Measurements from ENCODE around the gene IL1B. TPM values are rescaled to one million over a fixed set of nuclear protein-coding genes. Genes with fewer than 3 reads are reported as not detected.

Gene IL1B
- total RNA-seq: 100 to 1,000 TPM in 1 of 8 experiments, 10 to 100 TPM in 2, under 1 TPM in 2, not detected in 3; 0.17 to 113 (median 19.7) TPM

DNA sequence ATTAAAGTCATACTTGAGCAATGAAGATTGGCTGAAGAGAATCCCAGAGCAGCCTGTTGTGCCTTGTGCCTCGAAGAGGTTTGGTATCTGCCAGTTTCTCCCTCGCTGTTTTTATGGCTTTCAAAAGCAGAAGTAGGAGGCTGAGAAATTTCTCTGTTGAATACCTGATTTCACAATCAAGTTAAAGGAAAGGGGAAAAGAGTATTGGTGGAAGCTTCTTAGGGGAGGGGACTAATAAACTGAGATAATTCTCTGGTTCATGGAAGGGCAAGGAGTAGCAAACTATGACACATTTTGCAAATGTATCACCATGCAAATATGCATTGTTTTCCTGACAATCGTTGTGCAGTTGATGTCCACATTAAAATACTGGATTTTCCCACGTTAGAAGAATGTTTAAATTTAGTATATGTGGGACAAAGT lies at the start of gene IL1B:
IL1B (minus strand) TSS at position 85 of the 423 bp plus-strand sequence. CDS start 550 bp downstream, outside the sequence.
- in situ Hi-C loops (cut with MboI; ENCODE audit: low pct_unique_long_range_greater_than_20kb in 2 of 9, low sequenced_read_pairs in 9 of 9, unreplicated experiment in 9 of 9): no loop called here
- no peak within 1 kb of the TSS for H3K27ac ChIP-seq
- peaks cover 0 to 2% of the 10 kb centered on the region in 2 donors for H3K4me1 ChIP-seq (replicated peaks in 1 of 2)
- WGBS, 10 experiments: 0 to 100% (median 60%) methylated on average over 1 to 4 of the region's 4 CpGs
- ATAC-seq (replicated peaks in 6 of 8): peak in 3 of 8 experiments; percentile 80 to 94 (median 89)
- no peak within 1 kb of the TSS for H3K4me3 ChIP-seq

DNA sequence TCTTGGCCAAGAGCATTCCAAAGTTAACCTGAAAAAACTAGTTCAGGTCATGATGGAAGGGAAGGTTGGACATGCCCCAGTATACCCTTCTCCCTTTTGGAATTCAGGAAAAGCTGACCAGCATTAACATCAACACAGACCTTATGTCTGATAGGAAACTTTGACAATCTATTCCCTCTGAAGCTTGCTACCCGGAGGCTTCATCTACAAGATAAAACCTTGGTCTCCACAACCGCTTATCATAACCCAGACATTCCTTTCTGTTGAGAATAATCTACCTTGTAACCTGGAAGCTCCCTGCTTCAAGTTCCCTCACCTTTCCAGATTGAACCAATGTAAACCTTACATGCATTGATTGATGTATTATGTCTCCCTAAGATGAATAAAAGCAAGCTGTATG lies 49.7 kb upstream of the IL1B start:
- H3K27ac ChIP-seq: no peak overlapping the region
- no peaks in the 10 kb centered on the region for H3K4me1 ChIP-seq (replicated peaks in 1 of 2)
- WGBS, 10 experiments: 31 to 100% (median 86%) methylated on average over 1 to 2 of the region's 2 CpGs; no CpG with 5 or more reads in 4 of the 10 experiments
- in situ Hi-C loops (cut with MboI; ENCODE audit: low pct_unique_long_range_greater_than_20kb in 2 of 9, low sequenced_read_pairs in 9 of 9, unreplicated experiment in 9 of 9): loop anchor here in 1 of 9 experiments (25.0 kb wide), 1 partner anchor 149 kb away; no protein-coding TSS in a partner anchor
- no peak overlapping the region for H3K4me3 ChIP-seq
- ATAC-seq (replicated peaks in 6 of 8): no peak

DNA sequence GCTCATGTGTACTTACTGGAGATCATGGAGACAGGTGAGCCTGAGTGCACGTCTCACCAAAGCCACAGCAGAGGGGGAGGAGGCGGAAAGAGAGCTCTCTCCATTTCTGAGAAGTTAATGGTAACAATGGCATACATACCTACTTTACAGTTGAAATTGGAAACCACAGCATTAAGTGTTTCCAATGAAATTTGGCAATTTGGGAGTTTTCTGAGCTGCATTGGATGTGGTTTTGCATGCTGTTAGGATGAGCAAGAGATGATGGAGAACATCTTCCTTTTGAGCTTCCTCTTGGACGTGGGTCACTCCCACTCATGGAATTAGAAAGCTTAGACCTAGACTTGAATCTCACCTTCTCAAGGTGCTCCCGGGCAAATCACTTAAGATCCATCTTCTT lies 48.9 kb upstream of the IL1B start:
- Histone ChIP-seq H3K27ac (no peak overlapping the region), H3K4me3 (no peak overlapping the region), H3K4me1 (replicated peaks in 1 of 2) (no peaks in the 10 kb centered on the region)
- no peak for ATAC-seq (replicated peaks in 6 of 8)
- in situ Hi-C loops (cut with MboI; ENCODE audit: low pct_unique_long_range_greater_than_20kb in 2 of 9, low sequenced_read_pairs in 9 of 9, unreplicated experiment in 9 of 9): loop anchor here in 1 of 9 experiments (25.0 kb wide), 1 partner anchor 148 kb away; no protein-coding TSS in a partner anchor
- 25 to 100% (median 73%) methylated on average over 1 to 4 of the region's 4 CpGs; no CpG with 5 or more reads in 2 of the 10 experiments for WGBS, 10 experiments

DNA sequence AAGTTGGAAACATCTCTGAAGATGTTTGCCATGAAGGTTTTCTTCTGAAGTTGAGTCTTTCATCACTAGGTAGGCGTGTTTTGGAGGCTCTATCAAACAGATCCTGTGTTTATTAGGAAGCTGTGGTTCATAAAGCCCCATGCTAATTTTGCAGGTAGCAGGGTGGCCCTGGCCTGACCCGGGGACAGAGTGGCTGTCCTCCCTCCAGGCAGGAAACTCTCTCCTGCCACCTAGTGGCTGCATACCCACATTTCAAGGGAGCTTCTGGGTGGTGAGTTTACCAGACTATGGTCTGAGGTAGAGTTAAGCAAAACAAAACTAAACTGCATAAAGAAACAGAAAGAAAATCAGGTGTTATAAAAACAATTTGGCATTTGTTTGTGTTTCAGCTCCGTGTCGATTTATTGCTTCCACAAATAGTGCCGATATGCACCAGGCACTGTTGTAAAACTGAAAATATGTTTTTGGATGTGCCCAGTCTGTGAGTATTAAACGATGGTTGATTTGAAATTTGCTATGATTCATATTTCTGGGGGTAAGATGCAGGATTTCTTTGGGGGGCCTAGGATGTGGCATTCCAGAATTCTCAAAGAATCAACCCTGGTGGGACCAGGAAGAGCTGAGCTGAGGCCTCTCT lies 48.4 kb upstream of the IL1B start:
- 16 to 90% (median 66%) methylated on average over 2 to 6 of the region's 6 CpGs; no CpG with 5 or more reads in 1 of the 10 experiments for WGBS, 10 experiments
- Histone ChIP-seq H3K4me1 (replicated peaks in 1 of 2) (no peaks in the 10 kb centered on the region), H3K27ac (no peak overlapping the region), H3K4me3 (no peak overlapping the region)
- ATAC-seq (replicated peaks in 6 of 8): peak in 3 of 8 experiments; percentile 42 to 75 (median 71)
- in situ Hi-C loops (cut with MboI; ENCODE audit: low pct_unique_long_range_greater_than_20kb in 2 of 9, low sequenced_read_pairs in 9 of 9, unreplicated experiment in 9 of 9): loop anchor here in 1 of 9 experiments (25.0 kb wide), 1 partner anchor 148 kb away; no protein-coding TSS in a partner anchor

DNA sequence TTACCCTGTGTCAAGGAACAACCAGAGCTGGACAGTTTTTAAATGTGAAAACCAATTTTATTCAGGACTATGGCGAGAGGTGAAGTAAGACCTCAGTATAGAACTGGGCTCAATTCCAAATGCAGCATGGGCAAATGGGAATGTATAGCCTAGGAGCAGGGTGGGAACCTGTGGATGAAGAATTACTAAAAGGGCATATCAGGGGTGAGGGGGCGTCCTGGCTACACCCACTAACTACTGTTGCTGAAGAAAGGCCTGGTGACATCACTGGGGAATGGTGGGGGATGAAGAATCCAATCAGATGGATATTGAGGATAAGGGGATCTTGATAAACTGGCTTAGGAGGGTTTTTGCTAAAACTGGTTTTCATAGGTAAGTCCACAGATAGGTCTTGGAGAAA lies 47.1 kb upstream of the IL1B start:
- 40 to 91% (median 53%) methylated on average over 1 to 2 of the region's 2 CpGs; no CpG with 5 or more reads in 5 of the 10 experiments for WGBS, 10 experiments
- Histone ChIP-seq H3K4me3 (no peak overlapping the region), H3K27ac (no peak overlapping the region), H3K4me1 (replicated peaks in 1 of 2) (no peaks in the 10 kb centered on the region)
- in situ Hi-C loops (cut with MboI; ENCODE audit: low pct_unique_long_range_greater_than_20kb in 2 of 9, low sequenced_read_pairs in 9 of 9, unreplicated experiment in 9 of 9): loop anchor here in 1 of 9 experiments (25.0 kb wide), 1 partner anchor 146 kb away; no protein-coding TSS in a partner anchor
- no peak for ATAC-seq (replicated peaks in 6 of 8)

DNA sequence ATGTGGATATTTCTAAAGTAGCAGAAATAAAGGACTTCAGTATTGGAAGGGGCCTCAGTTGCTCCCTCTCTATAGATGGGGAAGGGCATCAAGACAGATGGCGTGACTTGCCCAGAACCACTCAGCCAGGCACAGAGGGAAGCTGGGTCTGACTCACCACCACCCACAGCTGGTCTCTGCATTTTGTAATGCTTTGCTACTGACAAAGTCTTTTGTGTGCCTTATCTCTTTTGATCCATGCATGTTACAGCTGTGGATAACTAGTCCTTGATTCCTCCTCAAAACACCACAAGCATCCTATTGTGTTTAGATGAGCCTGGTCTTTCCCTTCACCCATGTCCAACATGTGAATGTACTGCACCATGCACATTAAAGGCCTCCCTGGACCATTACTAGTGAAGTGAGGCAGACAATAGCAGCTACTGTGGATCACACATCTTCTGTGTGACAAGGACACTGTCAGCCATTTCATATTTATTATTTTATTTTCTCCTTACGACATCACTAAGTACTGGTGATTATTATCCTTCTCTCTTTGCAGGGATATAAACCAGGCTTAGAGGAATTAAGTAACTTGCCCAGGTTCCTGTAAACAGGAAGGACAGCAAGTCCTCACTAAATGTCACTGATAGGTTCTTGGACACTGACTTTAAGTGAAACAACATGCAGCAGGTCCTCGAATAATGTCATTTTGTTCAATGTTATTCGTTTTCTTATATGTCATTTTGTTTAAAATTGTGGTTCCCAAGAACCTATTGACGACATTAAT lies 44.8 kb upstream of the IL1B start:
- peak in 5 of 8 experiments; percentile 19 to 78 (median 27) for ATAC-seq (replicated peaks in 6 of 8)

DNA sequence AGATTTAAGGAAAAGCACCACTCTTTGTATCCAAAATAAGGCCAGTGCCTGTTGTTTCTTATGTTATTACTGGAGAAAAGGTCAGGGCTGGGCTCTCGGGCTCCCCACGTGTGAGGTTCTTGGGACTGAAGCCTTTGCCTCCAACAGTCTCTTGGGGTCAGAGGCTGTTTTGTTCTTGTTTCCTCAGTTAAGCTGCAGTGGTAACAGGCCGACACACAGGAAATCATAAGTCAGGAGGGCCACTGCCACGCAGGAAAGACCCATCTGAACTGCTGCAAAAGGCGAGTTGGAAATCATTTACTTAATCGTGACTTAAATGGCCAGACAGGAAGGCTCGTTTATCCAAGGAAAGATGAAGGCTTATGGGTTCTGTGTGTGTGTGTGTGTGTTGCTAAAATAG lies 44.1 kb upstream of the IL1B start:
- no peak for ATAC-seq (replicated peaks in 6 of 8)
- no peak overlapping the region for H3K27ac ChIP-seq
- 20 to 90% (median 80%) methylated on average over 1 to 7 of the region's 7 CpGs; no CpG with 5 or more reads in 1 of the 10 experiments for WGBS, 10 experiments
- H3K4me3 ChIP-seq: no peak overlapping the region
- no peaks in the 10 kb centered on the region for H3K4me1 ChIP-seq (replicated peaks in 1 of 2)
- in situ Hi-C loops (cut with MboI; ENCODE audit: low pct_unique_long_range_greater_than_20kb in 2 of 9, low sequenced_read_pairs in 9 of 9, unreplicated experiment in 9 of 9): loop anchor here in 1 of 9 experiments (25.0 kb wide), 1 partner anchor 143 kb away; no protein-coding TSS in a partner anchor

More for the DNA sequence above, 44.8 kb upstream of the IL1B start:
- H3K4me3 ChIP-seq: no peak overlapping the region
- 60 to 93% (median 83%) methylated on average over 1 to 5 of the region's 5 CpGs for WGBS, 10 experiments
- in situ Hi-C loops (cut with MboI; ENCODE audit: low pct_unique_long_range_greater_than_20kb in 2 of 9, low sequenced_read_pairs in 9 of 9, unreplicated experiment in 9 of 9): loop anchor here in 1 of 9 experiments (25.0 kb wide), 1 partner anchor 144 kb away; no protein-coding TSS in a partner anchor
- H3K27ac ChIP-seq: no peak overlapping the region
- H3K4me1 ChIP-seq (replicated peaks in 1 of 2): no peaks in the 10 kb centered on the region

DNA sequence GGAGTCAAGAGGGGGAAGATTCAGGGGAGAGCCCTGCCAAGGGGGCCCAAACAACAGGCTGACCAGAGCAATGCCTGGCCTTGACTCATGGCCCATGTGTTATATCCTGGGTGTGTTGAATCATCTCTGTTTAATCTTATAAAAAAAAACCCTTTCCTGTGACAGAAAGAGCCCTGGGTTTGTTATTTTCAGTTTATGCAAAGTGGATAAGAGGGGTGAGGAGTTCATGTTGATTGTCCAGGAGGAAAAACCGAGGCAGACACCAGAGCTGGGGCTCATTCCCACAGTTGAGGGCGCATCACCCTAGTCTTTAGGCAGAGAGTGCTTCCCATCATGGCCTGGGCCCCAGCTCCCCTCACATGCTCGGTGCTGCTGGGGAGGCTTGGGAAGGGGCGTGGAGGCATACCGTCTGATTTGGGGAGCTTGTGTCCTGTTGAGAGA lies 43.5 kb upstream of the IL1B start:
- 83 to 100% (median 89%) methylated on average over 1 to 3 of the region's 5 CpGs; no CpG with 5 or more reads in 7 of the 10 experiments for WGBS, 10 experiments
- Histone ChIP-seq H3K4me1 (replicated peaks in 1 of 2) (no peaks in the 10 kb centered on the region), H3K27ac (no peak overlapping the region), H3K4me3 (no peak overlapping the region)
- in situ Hi-C loops (cut with MboI; ENCODE audit: low pct_unique_long_range_greater_than_20kb in 2 of 9, low sequenced_read_pairs in 9 of 9, unreplicated experiment in 9 of 9): loop anchor here in 1 of 9 experiments (25.0 kb wide), 1 partner anchor 143 kb away; no protein-coding TSS in a partner anchor
- ATAC-seq (replicated peaks in 6 of 8): peak in 2 of 8 experiments; percentile 65 to 70

DNA sequence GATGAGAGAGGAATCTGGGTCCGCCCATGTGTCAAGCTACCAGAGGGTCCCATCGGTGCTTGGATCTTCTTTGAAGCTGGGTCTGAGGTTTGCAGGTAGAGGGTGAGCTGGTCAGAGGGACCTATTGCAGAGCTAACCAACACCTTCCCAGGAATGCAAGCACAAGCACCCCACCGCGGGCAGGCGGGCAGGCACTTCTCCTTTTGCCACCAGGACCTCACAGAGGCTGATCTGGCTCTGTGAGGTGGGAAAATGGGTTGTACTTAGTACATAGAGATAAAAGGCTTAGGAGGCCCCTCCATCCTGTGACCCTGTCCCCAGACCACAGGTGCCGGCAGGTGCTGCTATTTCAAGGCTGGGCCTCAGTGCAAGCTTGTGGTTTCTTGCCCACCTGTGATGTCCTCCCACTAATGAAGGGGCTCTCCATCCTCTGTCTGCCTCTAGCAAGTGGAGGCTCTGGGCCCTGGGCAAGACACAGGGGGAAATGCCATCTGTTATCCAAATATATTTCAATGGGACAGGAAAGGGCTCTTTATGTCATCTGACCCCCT lies 43.0 kb upstream of the IL1B start:
- Histone ChIP-seq H3K4me1 (replicated peaks in 1 of 2) (no peaks in the 10 kb centered on the region), H3K27ac (no peak overlapping the region), H3K4me3 (no peak overlapping the region)
- WGBS, 10 experiments: 90 to 100% (median 95%) methylated on average over 1 to 5 of the region's 6 CpGs; no CpG with 5 or more reads in 5 of the 10 experiments
- in situ Hi-C loops (cut with MboI; ENCODE audit: low pct_unique_long_range_greater_than_20kb in 2 of 9, low sequenced_read_pairs in 9 of 9, unreplicated experiment in 9 of 9): loop anchor here in 1 of 9 experiments (25.0 kb wide), 1 partner anchor 142 kb away; no protein-coding TSS in a partner anchor
- no peak for ATAC-seq (replicated peaks in 6 of 8)

DNA sequence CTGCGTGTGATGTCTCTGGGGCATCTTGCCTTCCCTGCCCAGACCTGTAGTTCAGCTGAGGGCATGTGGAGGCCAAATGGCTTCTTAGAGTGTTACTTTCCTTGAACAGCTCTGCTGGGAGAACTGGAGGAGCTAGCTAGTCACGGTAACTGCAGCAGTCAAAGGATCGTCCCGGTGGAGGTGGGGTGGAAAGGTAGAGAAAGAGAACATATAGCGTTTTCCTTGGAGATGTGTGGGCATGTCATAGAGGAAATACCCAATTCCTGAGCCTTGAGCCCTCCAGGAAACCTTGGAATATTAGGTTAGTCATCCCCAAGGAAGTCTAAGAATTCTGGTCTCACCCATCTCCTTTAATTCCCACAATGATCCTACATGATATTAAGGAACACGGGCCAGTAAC lies 40.8 kb upstream of the IL1B start:
- in situ Hi-C loops (cut with MboI; ENCODE audit: low pct_unique_long_range_greater_than_20kb in 2 of 9, low sequenced_read_pairs in 9 of 9, unreplicated experiment in 9 of 9): loop anchor here in 1 of 9 experiments (25.0 kb wide), 1 partner anchor 140 kb away; no protein-coding TSS in a partner anchor

DNA sequence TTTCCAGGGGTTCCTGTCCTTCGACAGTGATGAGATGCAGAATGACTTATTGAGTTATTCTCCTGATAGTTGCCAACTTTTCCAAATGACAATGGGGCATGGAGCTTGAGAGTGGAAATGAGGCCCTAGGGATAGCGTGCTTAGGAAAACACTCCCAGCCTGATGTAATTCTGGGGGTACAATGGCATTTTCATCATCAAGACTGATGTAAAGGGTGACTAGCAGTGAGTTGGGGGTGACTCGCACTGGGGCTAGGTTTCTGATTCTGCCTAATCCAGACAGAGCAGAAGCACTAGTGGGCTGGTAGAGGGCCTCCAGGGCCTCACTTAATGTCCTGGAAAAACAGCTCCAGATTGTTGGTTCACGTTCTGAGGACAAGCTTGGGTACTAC lies 40.4 kb upstream of the IL1B start:
- no peak for ATAC-seq (replicated peaks in 6 of 8)
- no peak overlapping the region for H3K4me3 ChIP-seq
- H3K4me1 ChIP-seq (replicated peaks in 1 of 2): no peaks in the 10 kb centered on the region
- in situ Hi-C loops (cut with MboI; ENCODE audit: low pct_unique_long_range_greater_than_20kb in 2 of 9, low sequenced_read_pairs in 9 of 9, unreplicated experiment in 9 of 9): loop anchor here in 1 of 9 experiments (25.0 kb wide), 1 partner anchor 140 kb away; no protein-coding TSS in a partner anchor
- WGBS, 10 experiments: 62 to 100% (median 89%) methylated on average over 1 to 2 of the region's 4 CpGs; no CpG with 5 or more reads in 3 of the 10 experiments
- H3K27ac ChIP-seq: no peak overlapping the region

More for the DNA sequence above, 40.8 kb upstream of the IL1B start:
- no peak for ATAC-seq (replicated peaks in 6 of 8)
- no peaks in the 10 kb centered on the region for H3K4me1 ChIP-seq (replicated peaks in 1 of 2)
- WGBS, 10 experiments: 20 to 93% (median 83%) methylated on average over 1 to 4 of the region's 6 CpGs; no CpG with 5 or more reads in 3 of the 10 experiments
- H3K4me3 ChIP-seq: no peak overlapping the region
- no peak overlapping the region for H3K27ac ChIP-seq

DNA sequence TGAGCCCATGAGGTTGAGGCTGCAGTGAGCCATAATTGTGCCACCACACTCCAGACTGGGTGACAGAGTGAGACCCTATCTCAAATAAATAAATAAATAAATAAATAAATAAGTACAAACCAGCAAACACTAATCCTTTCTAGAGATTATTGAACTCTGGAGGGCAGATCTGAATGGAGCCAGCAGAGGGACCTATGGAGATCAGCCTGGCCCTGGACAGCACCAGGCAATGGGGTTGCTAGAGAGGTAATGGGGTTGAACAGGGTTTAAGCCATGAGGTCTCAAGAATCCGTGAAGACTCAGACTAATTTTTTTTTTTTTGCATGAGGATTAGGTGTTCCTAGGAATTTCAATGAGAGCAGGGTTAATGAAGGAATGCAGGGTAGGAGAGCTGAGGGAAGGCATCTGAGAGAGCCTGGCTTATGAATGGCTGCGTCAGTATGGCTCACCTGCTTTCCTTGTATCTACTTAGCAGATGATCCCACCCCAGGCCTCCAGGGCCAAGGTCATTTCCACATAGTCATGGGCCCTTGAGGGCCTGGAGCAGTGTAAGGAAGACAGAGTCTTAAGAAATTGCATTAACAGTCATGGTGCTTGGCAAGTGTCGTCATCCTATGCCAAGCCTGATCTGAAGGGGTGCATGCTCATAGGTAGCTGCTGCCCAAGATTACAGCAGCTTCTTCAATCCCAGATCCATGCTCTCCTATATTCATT lies 39.8 kb upstream of the IL1B start:
- WGBS, 10 experiments: 83 to 100% (median 100%) methylated on average over 1 to 2 of the region's 3 CpGs; no CpG with 5 or more reads in 3 of the 10 experiments
- Histone ChIP-seq H3K27ac (no peak overlapping the region), H3K4me1 (replicated peaks in 1 of 2) (no peaks in the 10 kb centered on the region), H3K4me3 (no peak overlapping the region)
- in situ Hi-C loops (cut with MboI; ENCODE audit: low pct_unique_long_range_greater_than_20kb in 2 of 9, low sequenced_read_pairs in 9 of 9, unreplicated experiment in 9 of 9): loop anchor here in 1 of 9 experiments (25.0 kb wide), 1 partner anchor 139 kb away; no protein-coding TSS in a partner anchor
- ATAC-seq (replicated peaks in 6 of 8): no peak
